Breast epithelium (tissue), 3 donors: ENCODE measurements around the gene CLEC5A.

Experiments used
- CTCF ChIP-seq, 3 donors: fragments of 450-650 bp; IDR thresholded peaks; one replicate each; pipeline ENCODE4 v1.5.1; 2016 to 2017; ENCODE audit warnings: antibody characterized with exemption in 3 of 3, mild to moderate bottlenecking in 3 of 3, moderate library complexity in 3 of 3
- POLR2A ChIP-seq: fragments of 450-650 bp; IDR thresholded peaks from one replicate; pipeline ENCODE4 v1.6.1; 2016; ENCODE audit warnings: antibody characterized with exemption, mild to moderate bottlenecking, moderate library complexity

- TF ChIP-seq CTCF (IDR thresholded peaks at IDR 0.05), result no peak
- no peak for TF ChIP-seq POLR2A
Observed at GRCh38 chr7:141928845-141929195, 18.0 kb downstream of the CLEC5A start.
